HL-60 (cell line): ENCODE measurements around the gene BANF2.

Source experiments
- CTCF ChIP-seq: IDR thresholded peaks from one replicate; pipeline ENCODE4 v1.5.1; 2011; ENCODE audit warnings: low read length, control low read depth, inconsistent platforms; ENCODE audit not compliant: insufficient read depth
- POLR2AphosphoS5 ChIP-seq: IDR thresholded peaks from 2 replicates; pipeline ENCODE4 v1.6.1; 2012; ENCODE audit warnings: low read depth

GRCh38 chr20:17756529-17756928 is 56.8 kb downstream of the BANF2 start:
- TF ChIP-seq CTCF, result no peak
- TF ChIP-seq POLR2AphosphoS5, result no peak
